Right renal cortex interstitium (tissue), 3 donors: ENCODE results near the gene ZNF407. TPM values are rescaled to one million over a fixed set of nuclear protein-coding genes. Genes with fewer than 3 reads are reported as not detected.

ENCODE experiments used
- DNase-seq, 3 donors: peaks; one replicate each; pipeline ENCODE4 v3.0.0-alpha.2; 2013; ENCODE audit warnings: low read depth in 3 of 3, low spot score in 2 of 3
- polyA plus RNA-seq, 3 donors: library from polyadenylated mRNA; unstranded; fragments of 120-200 nt; gene quantifications; one replicate each; pipeline ENCODE4 v1.2.1, GENCODE V29; 2013; ENCODE audit not compliant: insufficient read length in 3 of 3

Gene ZNF407
- polyA plus RNA-seq, 3 donors, result 9.9 to 11.6 (median 10.9) TPM

GRCh38 chr18:75107931-75108276 is 510.2 kb downstream of the ZNF407 start:
- no peak for DNase-seq

- no peak for DNase-seq
Observed at GRCh38 chr18:75108579-75109318, 511.1 kb downstream of the ZNF407 start.

GRCh38 chr18:75109319-75109691 is 511.6 kb downstream of the ZNF407 start:
- no peak for DNase-seq

GRCh38 chr18:75109819-75110218 is 512.1 kb downstream of the ZNF407 start:
- DNase-seq, result no peak

- DNase-seq, result no peak
Observed at GRCh38 chr18:75110311-75110710, 512.6 kb downstream of the ZNF407 start.

- no peak for DNase-seq
Observed at GRCh38 chr18:75110846-75111415, 513.3 kb downstream of the ZNF407 start.

- no peak for DNase-seq
Observed at GRCh38 chr18:75111760-75112159, 514.1 kb downstream of the ZNF407 start.

GRCh38 chr18:75112186-75113096 is 514.8 kb downstream of the ZNF407 start:
- no peak for DNase-seq

- DNase-seq, result no peak
Observed at GRCh38 chr18:75113455-75113854, 515.8 kb downstream of the ZNF407 start.

GRCh38 chr18:75114231-75114764 is 516.6 kb downstream of the ZNF407 start:
- no peak for DNase-seq

Other genes with a start within 250 kb of the ZNF407 start
- under 1 TPM; 0.26 to 0.37 (median 0.27) TPM for gene DIPK1C, start 140.6 kb upstream of the ZNF407 start, polyA plus RNA-seq
- 100 to 1,000 TPM; 257 to 308 (median 263) TPM for gene CNDP2, start 101.5 kb upstream of the ZNF407 start, polyA plus RNA-seq
- 1 to 10 TPM in 2 of 3 donors, under 1 TPM in 1; 0.75 to 1.5 (median 1.2) TPM for gene CNDP1, start 63.4 kb upstream of the ZNF407 start, polyA plus RNA-seq